ENCODE measurements around the gene ROM1.

The ROM1 gene

GRCh38 chr11:62632492-62632891 is 19.4 kb downstream of the ROM1 start:
- Histone ChIP-seq H3K9me3 (ENCODE audit: severe bottlenecking) (no peaks in the 10 kb centered on the region), H3K4me1 (ENCODE audit: insufficient read depth, poor library complexity, severe bottlenecking) (no peaks in the 10 kb centered on the region), H3K36me3 (ENCODE audit: low read depth) (peaks cover 100% of the 10 kb centered on the region), H3K27ac (ENCODE audit: poor library complexity, severe bottlenecking) (no peak overlapping the region), H3K4me3 (ENCODE audit: severe bottlenecking) (no peak overlapping the region), H3K27me3 (ENCODE audit: insufficient read depth, poor library complexity, severe bottlenecking) (no peaks in the 10 kb centered on the region)
- DNase-seq (ENCODE audit: low spot score), result no peak
- ATAC-seq (ENCODE audit: low read depth), result no peak
- TF ChIP-seq, protein P1, sequence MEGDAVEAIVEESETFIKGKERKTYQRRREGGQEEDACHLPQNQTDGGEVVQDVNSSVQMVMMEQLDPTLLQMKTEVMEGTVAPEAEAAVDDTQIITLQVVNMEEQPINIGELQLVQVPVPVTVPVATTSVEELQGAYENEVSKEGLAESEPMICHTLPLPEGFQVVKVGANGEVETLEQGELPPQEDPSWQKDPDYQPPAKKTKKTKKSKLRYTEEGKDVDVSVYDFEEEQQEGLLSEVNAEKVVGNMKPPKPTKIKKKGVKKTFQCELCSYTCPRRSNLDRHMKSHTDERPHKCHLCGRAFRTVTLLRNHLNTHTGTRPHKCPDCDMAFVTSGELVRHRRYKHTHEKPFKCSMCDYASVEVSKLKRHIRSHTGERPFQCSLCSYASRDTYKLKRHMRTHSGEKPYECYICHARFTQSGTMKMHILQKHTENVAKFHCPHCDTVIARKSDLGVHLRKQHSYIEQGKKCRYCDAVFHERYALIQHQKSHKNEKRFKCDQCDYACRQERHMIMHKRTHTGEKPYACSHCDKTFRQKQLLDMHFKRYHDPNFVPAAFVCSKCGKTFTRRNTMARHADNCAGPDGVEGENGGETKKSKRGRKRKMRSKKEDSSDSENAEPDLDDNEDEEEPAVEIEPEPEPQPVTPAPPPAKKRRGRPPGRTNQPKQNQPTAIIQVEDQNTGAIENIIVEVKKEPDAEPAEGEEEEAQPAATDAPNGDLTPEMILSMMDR (IDR thresholded peaks at IDR 0.05; ENCODE audit: poor library complexity, severe bottlenecking), result no peak

DNA sequence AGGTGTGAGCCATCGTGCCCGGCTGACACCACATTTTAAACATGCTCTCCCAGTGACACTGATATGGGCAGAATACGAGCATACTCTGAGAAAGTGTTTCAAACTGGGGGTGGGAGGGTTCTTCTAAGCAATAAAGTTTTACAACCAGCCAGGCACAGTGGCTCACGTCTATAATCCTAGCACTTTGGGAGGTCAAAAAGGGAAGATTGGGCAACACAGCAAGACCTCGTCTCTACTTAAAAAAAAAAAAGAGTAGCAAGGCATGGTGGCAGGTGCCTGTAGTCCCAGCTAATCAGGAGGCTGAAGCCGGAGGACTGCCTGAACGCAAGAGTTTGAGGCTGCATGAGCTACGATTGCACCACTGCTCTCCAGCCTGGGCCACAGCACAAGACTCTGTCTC is 31.2 kb downstream of the ROM1 start:
- DNase-seq (ENCODE audit: low spot score) (no peak), ATAC-seq (ENCODE audit: low read depth) (no peak)
- no peak overlapping the region for H3K4me3 ChIP-seq (ENCODE audit: severe bottlenecking)
- peaks cover 48% of the 10 kb centered on the region for H3K36me3 ChIP-seq (ENCODE audit: low read depth)
- H3K4me1 ChIP-seq (ENCODE audit: insufficient read depth, poor library complexity, severe bottlenecking), result no peaks in the 10 kb centered on the region
- no peaks in the 10 kb centered on the region for H3K27me3 ChIP-seq (ENCODE audit: insufficient read depth, poor library complexity, severe bottlenecking)
- H3K27ac ChIP-seq (ENCODE audit: poor library complexity, severe bottlenecking), result no peak overlapping the region
- TF ChIP-seq, protein P1 (IDR thresholded peaks at IDR 0.05; ENCODE audit: poor library complexity, severe bottlenecking), result no peak
- no peaks in the 10 kb centered on the region for H3K9me3 ChIP-seq (ENCODE audit: severe bottlenecking)

- Histone ChIP-seq H3K4me1 (ENCODE audit: insufficient read depth, poor library complexity, severe bottlenecking) (no peaks in the 10 kb centered on the region), H3K9me3 (ENCODE audit: severe bottlenecking) (no peaks in the 10 kb centered on the region), H3K36me3 (ENCODE audit: low read depth) (peaks cover 48% of the 10 kb centered on the region), H3K4me3 (ENCODE audit: severe bottlenecking) (peak overlapping the region; percentile 97), H3K27ac (ENCODE audit: poor library complexity, severe bottlenecking) (peak overlapping the region; percentile 69), H3K27me3 (ENCODE audit: insufficient read depth, poor library complexity, severe bottlenecking) (no peaks in the 10 kb centered on the region)
- TF ChIP-seq, protein P1 (IDR thresholded peaks at IDR 0.05; ENCODE audit: poor library complexity, severe bottlenecking), result no peak
- DNase-seq (ENCODE audit: low spot score), result no peak
- ATAC-seq (ENCODE audit: low read depth), result no peak
Measured at GRCh38 chr11:62645671-62645945, 32.6 kb downstream of the ROM1 start.

DNA sequence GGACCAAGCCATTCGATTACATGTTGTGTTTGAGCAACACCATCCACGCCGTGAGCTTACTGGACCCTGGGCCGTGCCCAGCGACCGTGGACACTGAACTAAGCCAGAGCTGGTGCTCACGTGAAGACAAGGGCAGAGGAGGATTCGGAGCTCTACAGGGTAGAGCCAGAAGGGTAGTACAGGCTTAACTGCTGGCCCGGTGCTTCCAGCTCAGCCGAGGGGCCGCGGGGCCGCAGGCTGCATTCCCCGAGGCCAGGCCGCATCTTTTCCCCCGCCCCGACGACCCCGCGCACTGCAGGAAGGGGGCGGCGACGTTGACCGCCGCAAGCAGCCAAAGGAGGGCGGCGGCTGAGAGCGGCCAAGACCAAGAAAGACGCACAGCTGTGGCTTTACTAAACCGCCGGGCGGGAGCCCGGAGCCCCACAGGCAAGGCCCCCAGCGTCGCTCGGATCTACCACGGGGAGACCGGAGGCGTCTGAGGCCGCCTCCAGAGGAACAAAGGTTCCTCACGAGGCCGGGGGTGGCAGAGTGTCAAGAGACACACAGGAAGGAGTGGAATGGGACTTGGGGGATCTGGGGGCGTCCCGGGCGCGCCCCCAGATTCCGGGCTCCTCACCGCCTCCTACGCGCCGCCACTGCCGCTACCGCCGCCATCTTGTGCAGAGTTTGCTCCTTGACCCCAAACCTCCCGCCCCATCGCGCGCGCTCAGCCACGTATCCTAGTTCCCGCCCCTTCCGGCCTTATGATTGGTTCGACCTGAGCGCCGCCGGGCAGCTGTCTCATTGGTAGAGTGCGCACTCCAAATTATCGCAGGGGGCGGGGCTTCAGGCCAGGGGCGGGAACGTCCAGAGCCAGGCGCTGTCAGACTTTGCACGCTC is 33.1 kb downstream of the ROM1 start, which contains the start of gene GANAB:
Gene GANAB, minus strand, starts transcription at position 668 of the 879 bp plus-strand sequence. Its CDS starts 14 bp downstream, at position 654.
- no peaks in the 10 kb centered on the region for H3K4me1 ChIP-seq (ENCODE audit: insufficient read depth, poor library complexity, severe bottlenecking)
- peaks cover 48% of the 10 kb centered on the region for H3K36me3 ChIP-seq (ENCODE audit: low read depth)

More for the DNA sequence above, 33.1 kb downstream of the ROM1 start, which contains the start of gene GANAB:
- DNase-seq (ENCODE audit: low spot score) (peak; percentile 99), ATAC-seq (ENCODE audit: low read depth) (peak; percentile 97)
- no peaks in the 10 kb centered on the region for H3K9me3 ChIP-seq (ENCODE audit: severe bottlenecking)
- peak within 1 kb of the TSS; percentile 69 for H3K27ac ChIP-seq (ENCODE audit: poor library complexity, severe bottlenecking)
- TF ChIP-seq, protein P1 (IDR thresholded peaks at IDR 0.05; ENCODE audit: poor library complexity, severe bottlenecking), result no peak
- no peaks in the 10 kb centered on the region for H3K27me3 ChIP-seq (ENCODE audit: insufficient read depth, poor library complexity, severe bottlenecking)
- H3K4me3 ChIP-seq (ENCODE audit: severe bottlenecking), result peak within 1 kb of the TSS; percentile 97
